Measurements from ENCODE around the gene REEP3.

The REEP3 gene

DNA sequence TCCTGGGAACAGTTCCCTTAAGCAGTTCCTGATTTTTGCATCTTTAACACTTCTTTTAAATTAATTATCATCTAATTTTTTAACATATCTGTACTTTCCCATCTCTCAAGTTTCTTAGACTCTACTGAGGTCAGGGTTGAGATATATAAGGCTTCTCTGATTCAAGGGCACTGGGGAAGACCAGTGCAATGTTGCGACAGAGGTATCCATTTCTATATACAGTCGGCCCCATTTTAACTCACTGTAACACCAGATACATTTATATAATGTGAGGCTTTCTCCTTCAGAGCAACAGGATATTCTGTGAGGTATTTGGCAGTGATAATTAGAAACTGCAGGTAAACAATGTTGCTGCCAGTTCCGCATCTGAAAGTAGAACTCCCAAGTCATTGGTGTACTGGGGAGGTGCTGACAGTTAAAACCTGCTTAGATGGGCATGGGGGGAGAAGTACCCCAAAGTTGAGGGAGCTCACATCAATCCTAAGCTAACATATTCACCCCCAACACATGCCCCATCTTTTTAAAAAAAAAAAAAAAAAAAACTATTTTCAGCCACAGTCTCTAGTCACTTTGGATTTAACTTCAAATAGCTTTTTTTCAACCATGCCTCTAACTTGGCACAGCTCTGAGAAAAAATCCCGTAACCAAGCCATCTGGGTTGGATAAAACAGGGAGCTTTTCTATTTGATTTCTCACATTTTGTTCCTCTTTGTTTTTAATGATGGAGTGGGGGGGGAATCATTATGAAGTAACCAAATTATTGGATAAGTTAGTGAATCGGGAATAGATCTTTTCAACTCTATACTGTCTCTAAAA lies 62.9 kb downstream of the REEP3 start:
- intact Hi-C loops (cut with DNase I) = no loop called here
- DNase-seq = no peak

DNA sequence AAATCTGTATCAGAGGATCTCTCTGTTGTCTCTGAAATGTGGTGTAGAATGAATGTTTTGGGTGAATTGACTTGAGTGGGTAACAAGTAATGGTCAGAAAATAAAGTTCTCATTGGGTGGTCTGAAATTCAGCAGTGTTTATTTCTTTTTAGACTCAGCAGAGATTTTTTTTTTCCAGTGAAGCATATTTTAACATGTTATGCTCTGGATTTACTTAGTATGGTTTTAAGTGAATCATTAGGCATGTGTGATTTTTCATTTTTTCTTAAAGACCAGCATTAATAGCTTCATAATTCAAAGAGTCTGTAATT lies 63.5 kb downstream of the REEP3 start:
- DNase-seq = no peak
- intact Hi-C loops (cut with DNase I) = no loop called here

DNA sequence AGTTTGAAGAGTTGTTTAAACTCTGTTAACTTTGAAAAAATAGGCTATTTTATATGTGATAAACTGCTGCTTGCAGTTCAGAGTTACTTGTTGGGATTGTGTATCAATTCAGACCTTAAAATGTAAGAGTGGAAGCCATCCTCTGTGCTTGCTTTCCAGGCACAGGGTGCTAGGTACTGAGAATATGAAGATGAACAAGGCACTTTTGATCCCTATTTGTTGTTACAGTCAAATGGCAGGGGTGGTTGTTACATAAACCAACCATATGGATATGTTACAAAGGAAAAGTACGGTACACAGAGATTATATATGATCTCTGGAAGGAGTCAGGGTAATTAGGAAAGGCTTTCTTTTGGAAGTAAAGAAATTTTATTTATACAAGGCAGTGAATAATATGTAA lies 63.8 kb downstream of the REEP3 start:
- DNase-seq = no peak
- intact Hi-C loops (cut with DNase I) = no loop called here

DNA sequence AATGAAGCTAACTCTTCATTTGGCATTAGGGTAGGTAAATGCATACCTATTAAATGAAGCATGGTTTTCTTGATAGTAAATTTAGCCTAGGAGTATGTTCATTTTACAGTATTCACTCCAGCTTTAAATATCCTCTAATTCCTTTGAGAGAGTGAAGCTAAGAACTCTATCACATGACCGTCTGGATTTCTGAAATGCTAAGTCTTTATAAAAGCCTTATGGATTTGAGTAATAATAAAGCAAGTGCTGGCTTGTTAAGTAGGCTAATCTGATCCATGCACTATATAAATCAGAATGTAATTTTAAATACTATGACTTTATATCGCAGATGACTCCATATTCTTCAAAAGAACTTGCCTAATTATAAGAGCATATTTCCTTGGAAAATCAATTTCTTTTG lies 64.8 kb downstream of the REEP3 start:
- no peak for DNase-seq
- intact Hi-C loops (cut with DNase I) = no loop called here

DNA sequence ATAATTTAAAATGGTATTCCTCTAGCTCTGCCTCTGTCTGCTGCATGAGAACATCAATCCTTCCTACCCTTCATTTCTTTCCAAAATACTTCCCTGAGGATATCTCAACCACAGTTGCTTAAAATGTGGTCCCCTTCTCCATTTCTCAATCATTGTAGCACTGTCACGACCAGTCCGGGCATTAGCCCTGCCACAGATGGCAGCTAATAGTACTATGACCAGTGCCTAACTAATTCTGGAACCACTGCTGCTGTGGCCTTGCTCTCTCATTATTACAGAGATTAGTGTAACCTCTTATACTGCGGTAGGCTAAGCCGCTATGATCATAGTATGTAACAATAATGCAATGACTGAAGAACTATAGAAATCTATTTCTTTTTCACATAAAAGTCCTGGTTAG lies 66.0 kb downstream of the REEP3 start:
- intact Hi-C loops (cut with DNase I) = no loop called here
- no peak for DNase-seq

DNA sequence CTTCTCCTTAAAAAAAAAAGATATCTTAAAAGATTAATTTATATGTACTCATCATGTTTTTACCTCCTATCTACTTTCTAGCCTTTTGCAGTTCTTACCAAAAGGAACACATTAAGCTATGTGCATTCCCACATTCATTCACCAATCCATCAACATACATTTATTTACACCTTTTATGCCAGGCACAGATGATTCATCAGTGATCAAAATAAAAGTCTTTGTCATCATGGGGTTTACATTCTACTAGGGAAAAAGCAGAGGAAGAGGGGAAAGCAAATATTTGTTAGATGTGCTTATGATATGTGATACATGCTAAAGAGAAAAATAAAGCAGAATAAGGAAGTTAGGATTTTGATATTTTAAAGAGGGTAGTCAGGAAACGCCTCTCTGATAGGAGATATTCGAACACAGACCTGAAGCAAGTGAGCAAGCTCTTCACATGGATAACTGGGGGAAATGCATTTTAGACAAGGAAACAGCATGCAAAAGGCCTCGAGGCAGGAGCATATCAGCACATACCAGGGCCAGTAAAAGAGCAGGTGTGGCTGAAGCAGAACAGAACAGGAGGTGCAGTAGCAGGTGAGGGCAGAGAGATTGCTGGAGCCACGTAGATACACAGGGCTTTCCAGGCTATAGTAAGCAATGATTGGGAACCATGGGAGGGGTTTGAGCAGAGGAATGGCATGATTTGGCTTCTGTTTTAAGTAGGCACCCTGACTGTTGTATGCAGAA lies 67.4 kb downstream of the REEP3 start:
- no peak for DNase-seq

DNA sequence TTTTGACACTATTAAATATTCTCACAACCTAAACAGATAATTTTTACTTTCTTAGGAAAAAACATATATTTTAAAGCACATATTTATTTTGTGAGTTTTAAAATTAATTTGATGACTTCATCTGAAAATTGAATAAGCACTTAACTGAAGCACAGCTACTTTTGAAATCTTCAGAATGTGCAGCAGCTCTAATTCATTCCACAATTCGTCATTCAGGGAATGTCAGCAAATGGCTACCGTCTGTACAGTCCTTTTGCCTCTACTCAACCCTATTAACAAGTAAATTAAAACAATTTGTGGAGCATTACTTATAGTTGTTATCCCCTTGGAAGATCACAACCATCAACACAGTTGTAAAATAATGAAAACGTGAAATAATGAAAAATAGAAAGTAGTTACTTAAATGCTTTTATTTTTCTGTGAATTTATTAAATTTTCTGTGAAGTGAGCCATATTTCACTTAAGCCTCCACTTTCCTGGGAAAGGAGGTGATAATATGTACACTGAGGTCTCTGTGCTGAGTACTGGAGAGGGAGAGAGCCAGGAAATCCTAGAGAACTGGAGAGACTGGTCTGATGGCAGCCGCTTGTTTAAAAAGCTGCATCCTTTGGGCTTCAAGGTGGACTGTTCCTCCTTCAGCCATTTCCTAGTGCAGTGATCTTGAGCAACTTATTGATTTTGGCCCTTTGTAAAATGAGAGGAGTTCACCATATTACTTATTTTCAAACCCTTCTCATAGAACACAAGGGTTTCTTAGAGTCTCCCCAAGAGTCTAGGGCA lies 70.6 kb downstream of the REEP3 start:
- intact Hi-C loops (cut with DNase I) = no loop called here
- DNase-seq = no peak

More for the DNA sequence above, 67.4 kb downstream of the REEP3 start:
- intact Hi-C loops (cut with DNase I) = no loop called here

DNA sequence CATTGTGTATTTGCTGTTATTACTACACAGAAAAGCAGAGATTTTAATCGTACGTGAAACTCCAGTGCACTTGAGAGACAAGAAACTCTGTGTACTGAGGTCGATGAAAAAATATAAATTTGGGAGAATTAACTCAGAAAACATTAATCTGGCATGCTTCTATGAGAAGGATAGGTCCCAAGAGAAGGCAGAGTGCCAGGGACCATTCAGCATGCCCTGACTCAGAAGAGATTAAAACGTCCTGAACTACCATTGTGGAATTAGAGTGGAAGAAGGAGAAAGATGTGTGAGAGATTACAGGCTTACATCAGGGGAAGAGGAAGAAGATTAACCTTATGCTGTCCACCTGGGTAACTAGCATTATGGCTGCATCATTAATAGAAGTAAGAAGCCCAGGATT lies 72.4 kb downstream of the REEP3 start:
- intact Hi-C loops (cut with DNase I) = no loop called here
- DNase-seq = no peak

DNA sequence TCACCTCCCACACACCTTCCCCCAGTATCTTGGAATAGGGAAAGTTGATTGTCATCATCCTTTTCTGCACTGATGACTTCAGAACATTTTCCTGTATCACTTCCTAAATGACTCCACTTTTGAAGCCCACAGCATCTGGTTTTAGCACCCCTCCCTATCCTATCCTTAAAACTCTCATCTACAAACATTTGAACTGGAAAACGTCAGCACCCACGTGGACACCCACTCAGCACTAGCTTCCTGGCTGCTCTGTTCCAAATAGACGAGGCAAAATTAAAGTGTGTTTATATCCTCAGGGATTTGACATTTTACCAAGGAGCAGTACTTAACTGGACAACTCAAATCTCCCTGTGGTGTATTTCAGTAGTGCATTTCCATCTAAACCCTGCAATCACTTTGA lies 73.9 kb downstream of the REEP3 start:
- intact Hi-C loops (cut with DNase I) = no loop called here
- DNase-seq = no peak

DNA sequence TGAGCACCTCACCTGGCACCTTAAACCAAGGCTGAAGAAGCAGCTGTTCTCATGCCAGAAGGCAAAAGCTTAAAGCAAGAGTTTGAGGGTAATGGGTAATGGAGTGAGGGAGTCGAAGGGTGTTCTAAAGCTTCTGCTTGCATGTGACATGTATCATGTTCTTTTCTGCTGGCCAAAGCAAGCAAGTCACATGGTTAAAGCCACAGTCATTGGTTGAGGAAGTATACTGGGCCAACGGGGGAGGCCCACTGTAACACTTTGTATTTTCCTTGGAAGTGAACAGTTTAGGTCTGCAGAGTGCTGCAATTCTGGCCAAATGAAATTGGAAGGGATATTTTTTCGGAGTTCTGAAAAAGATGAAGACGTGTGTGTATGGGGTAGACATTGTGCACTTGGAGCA lies 75.7 kb downstream of the REEP3 start:
- intact Hi-C loops (cut with DNase I) = no loop called here
- DNase-seq = no peak

DNA sequence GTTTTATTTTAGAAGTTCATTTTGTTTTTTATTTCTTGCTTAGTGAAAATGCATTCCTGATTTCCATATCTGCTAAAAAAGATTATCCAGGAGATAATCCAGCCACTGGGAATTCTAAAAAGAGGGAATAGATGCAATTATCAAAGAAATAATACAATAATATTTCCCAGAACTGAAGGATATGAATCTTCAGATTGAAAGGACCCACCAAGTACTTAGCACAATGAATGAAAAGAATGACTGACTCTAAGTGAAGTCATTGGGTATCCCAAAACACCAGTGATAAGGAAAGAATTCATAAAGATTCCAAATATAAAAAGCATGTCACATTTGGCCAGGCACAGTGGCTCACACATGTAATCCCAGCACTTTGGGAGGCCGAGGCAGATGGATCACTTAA lies 79.3 kb downstream of the REEP3 start:
- no peak for DNase-seq
- intact Hi-C loops (cut with DNase I) = no loop called here

DNA sequence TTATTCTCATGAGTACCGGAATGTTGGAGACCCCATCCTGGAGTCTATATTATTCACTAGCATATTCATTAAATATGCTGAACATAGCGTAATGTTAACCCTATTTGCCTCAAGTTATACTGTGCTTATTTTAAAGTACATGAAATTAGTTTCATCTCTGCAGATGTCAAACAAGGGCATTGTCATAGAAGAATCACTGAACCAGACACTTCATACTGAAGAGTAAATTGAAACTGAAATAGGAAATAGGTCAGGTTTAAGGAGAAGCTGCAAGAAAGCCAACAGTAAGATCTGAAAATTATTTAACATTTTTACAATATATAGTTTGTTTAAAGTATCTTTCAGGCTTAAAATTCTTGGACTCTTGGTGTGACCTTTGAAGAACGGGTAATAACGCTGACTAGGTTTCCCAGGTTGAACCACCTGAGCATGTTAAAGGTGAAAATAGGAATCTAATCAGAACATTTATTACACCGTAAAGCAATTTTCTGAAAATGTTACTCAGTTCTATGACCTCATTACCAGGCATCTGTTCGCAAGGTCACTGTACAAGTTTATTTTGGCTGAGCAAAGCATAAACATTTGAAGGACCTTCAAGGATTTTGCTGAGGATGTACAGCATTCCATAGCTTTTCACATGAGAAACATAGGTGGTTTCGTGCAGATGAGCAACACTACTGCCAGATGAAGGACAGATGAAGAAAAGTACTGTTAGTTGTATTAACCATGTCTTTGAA lies 82.7 kb downstream of the REEP3 start:
- intact Hi-C loops (cut with DNase I) = no loop called here
- no peak for DNase-seq

DNA sequence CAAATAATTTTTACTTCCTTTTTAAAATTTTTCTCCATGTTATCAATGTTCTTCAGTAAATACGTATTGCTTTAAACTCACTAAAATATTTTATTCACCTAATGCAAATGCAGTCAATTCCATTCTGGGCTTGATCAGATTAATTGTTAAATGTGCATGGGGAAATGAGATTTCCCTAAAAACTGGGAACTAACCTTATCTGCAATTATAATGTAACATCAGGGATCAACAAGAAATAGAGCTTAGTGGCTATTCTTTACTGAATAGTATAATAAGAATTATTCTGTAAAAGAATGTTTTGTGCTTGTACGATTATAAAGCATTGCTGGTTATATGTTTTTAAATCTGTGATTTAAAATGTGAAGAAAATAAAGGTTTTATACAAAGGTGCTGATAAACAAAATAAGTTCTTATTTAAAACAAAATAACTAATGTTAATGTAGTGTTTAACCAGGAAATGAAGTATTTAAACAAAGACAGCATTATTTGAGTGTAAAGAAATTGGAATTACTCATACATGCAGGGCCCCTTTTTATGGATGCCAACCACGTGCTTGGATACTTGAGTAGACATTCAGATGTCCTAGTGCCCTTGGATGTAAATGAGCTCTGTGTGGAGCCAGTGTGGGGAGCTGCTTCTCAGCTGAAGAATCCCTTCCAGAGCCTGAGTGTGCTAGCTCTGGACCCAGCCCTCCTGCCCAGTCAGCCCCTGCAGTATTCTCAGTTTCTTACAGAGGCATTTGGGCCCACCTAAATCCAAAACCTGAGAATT lies 84.2 kb downstream of the REEP3 start:
- intact Hi-C loops (cut with DNase I) = no loop called here
- DNase-seq = peak in 4 of 10 donors; percentile 24 to 77 (median 44)

DNA sequence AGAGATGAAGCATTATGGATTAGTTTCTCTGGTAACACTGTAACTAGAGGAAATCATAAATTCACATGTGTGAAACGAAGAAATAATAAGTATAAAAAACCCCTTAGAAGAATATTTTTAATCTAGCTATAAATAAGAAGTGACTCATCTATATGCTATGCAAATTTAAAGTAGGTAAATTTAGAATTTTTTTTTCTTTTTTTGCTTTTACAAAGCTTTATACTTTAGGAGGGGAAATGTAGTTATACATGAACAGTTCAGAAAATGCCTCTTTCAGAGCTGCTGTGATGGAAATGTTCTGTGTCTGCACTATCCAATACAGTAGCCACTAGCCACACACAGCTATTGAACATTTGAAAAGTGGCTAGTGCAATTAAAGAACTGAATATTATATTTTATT lies 87.3 kb downstream of the REEP3 start:
- intact Hi-C loops (cut with DNase I) = no loop called here
- no peak for DNase-seq

DNA sequence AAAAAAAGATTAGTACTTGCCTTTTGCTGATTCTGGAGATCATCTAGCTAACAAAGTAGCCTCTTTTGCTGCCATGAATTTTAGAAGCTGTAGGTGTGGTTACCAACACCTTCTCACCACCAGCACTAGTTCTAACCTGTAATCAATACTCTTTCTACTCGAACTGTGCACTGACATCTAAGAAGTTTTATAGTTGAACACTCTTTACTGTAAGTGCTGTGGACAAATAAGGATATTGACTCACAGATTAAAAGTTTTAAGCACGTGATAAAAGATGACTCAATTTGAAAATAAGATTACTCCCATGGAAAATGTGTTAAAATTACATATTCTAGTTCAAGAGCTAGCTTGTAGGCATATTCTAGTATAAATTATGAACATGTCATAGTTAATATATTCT lies 89.9 kb downstream of the REEP3 start:
- intact Hi-C loops (cut with DNase I) = no loop called here
- no peak for DNase-seq

DNA sequence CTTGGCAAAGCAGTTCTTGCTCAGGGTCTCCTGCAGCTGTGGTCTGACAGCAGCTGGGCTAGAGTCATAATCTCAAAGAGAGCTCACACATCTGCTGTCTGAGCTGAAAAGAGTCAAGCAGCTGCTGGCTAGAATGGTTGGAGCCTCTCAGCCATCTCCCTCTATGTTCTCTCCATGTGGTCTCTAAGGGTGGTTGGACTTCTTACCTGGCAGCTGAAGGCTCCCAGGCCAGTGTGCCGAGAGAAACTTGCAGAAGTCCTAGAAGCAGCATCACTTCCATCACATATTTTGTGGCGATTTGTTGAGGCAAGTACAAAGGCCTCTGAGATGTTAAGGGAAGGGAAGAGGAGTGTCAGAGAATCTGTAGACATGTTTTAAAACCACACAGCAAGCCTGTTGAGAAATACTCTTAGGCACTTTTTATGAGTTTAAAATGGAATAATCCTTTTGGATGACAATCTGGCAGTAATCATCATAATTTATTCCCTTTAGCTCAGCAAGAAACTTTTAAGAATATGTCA lies 93.2 kb downstream of the REEP3 start:
- DNase-seq = peak in 3 of 10 donors; percentile 18 to 80 (median 33)
- intact Hi-C loops (cut with DNase I) = no loop called here

DNA sequence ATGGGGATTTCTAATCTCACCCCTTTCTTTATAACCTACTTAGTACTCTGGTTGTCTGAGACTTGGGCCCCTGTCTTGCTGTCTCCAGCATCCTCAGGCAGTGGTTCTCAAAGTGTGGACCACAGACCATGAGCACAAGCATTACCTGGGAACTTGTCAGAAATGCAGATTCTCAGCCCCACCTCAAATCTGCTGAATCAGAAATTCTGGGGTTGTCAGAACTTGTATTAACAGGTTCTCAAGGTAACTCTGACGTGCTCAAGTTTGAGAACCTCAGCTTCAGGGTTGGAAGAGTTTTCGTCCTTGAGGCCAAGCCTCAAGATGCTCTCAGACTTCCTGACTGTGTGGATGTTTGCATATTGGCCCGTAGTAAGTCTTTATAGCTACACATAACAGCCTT lies 97.4 kb downstream of the REEP3 start:
- no peak for DNase-seq
- intact Hi-C loops (cut with DNase I) = no loop called here

DNA sequence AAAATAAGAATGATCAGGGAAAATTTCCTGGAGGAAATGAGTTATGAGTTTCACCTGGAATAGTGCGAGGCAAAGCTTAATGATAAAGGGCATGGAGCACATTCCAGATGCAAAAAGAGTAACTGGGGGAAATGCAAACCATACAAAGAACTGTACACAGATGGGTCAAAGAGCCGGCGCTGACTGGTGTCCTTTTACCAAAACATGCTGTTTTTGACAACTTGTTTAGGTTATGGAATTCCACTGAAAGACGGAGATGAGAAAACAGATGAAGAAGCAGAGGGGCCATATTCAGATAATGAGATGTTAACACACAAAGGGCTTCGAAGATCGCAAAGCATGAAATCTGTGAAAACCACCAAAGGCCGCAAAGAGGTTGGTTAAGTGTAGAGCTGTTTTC lies 98.2 kb downstream of the REEP3 start:
- intact Hi-C loops (cut with DNase I) = no loop called here
- no peak for DNase-seq

DNA sequence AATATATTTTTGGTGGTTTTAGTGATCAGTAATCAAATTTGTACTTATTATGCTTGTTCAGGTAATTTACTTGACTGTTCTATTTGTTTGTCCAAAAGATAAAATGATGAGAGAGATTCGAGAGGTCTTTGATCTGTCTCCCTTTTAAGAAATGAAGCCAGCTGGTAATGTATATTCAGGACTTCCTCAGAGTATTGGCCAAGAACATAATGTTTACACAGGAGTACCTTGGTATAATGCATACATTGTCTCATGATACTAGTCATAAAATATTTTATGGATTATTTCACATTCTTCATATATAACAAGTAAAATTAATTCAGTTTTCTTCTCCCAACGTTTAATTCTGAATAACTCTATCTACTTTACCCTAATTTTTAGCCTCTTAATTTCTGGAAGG lies 100.9 kb downstream of the REEP3 start:
- DNase-seq = no peak
- intact Hi-C loops (cut with DNase I) = no loop called here

DNA sequence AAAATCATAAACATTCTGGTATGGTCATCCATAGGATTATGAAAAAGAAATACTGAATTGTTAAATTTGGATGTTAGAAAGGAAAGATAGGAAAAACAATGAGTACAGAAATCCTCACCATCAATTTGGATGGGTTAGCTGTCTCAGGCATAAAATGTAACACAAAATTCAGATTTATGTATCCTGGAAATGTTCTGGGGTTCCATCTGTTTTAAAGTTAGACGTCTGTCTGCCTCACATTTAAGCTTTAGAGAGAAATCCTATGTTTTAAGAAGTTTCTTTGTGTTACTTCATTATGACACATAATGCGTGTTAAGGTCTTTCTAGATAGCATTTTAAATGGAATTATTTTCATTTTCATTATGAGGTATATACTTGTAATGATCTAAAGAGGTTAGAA lies 103.5 kb downstream of the REEP3 start:
- DNase-seq = no peak
- intact Hi-C loops (cut with DNase I) = loop anchor here (5.0 kb wide), 2 partner anchors 47 to 417 kb away; no protein-coding TSS in a partner anchor
